Spinal cord (tissue), 10 donors: ENCODE data around the gene KCNMB4. TPM values are rescaled to one million over a fixed set of nuclear protein-coding genes. Genes with fewer than 3 reads are reported as not detected.

Experiments
- DNase-seq, 6 donors: peaks; one replicate each; pipeline versions ENCODE4 v3.0.0 to v3.0.0-alpha.2; 2013 to 2015; ENCODE audit warnings: low spot score in 6 of 6, low read depth in 4 of 6
- H3K27ac ChIP-seq: one replicate; pipeline ENCODE4 v1.5.1; 2013; ENCODE audit warnings: low read depth, low read length, control low read depth
- H3K27me3 ChIP-seq: one replicate; pipeline ENCODE4 v1.6.1; 2013; ENCODE audit warnings: low read length; ENCODE audit not compliant: control insufficient read depth, insufficient read depth
- H3K36me3 ChIP-seq: one replicate; pipeline ENCODE4 v1.6.1; 2013; ENCODE audit warnings: low read length; ENCODE audit not compliant: control insufficient read depth, insufficient read depth
- H3K4me1 ChIP-seq: one replicate; pipeline ENCODE4 v1.6.1; 2013; ENCODE audit warnings: low read length; ENCODE audit not compliant: control insufficient read depth, insufficient read depth
- H3K4me3 ChIP-seq: one replicate; pipeline ENCODE4 v1.5.1; 2013; ENCODE audit warnings: low read depth, low read length, control low read depth
- H3K9me3 ChIP-seq: one replicate; pipeline ENCODE4 v1.6.1; 2013; ENCODE audit warnings: low read length; ENCODE audit not compliant: control insufficient read depth, insufficient read depth
- WGBS: methylation state at CpG from one replicate; pipeline ENCODE4 v1.1.5; 2013; ENCODE audit warnings: missing lambda C conversion rate; ENCODE audit not compliant: insufficient coverage; 5-methylcytosine and 5-hydroxymethylcytosine counted together
- polyA plus RNA-seq, 2 donors: library from polyadenylated mRNA; unstranded; fragments of 120-200 nt; gene quantifications; one replicate each; pipeline ENCODE4 v1.2.1, GENCODE V29; 2013; ENCODE audit not compliant: insufficient read length in 2 of 2
- total RNA-seq, 2 donors: library from RNA; depleted of rRNA in 1 of 2; stranded (reverse); fragments of 120-200 nt in 1 of 2; fragments of >200 nt in 1 of 2; gene quantifications; one replicate each; pipeline versions ENCODE4 v1.2.3 to v1.2.4, GENCODE V29; 2013 to 2014
- donor health status: healthy.

The KCNMB4 gene
- total and polyA plus RNA-seq, 4 donors, result 14.0 to 42.1 (median 30.5) TPM

GRCh38 chr12:70338531-70338930 is 27.6 kb upstream of the KCNMB4 start:
- H3K36me3 ChIP-seq, result peaks cover 12% of the 10 kb centered on the region
- 100% methylated on average over 1 of the region's 2 CpGs for WGBS

GRCh38 chr12:70351076-70351475 is 15.0 kb upstream of the KCNMB4 start:
- Histone ChIP-seq H3K36me3 (peaks cover 4% of the 10 kb centered on the region), H3K4me3 (no peak overlapping the region), H3K27me3 (no peaks in the 10 kb centered on the region), H3K27ac (no peak overlapping the region), H3K9me3 (no peaks in the 10 kb centered on the region), H3K4me1 (no peaks in the 10 kb centered on the region)
- no peak for DNase-seq
- WGBS, result no CpG with 5 or more reads among the region's 2 CpGs

More at GRCh38 chr12:70338531-70338930, 27.6 kb upstream of the KCNMB4 start:
- no peak for DNase-seq
- Histone ChIP-seq H3K4me1 (no peaks in the 10 kb centered on the region), H3K27ac (no peak overlapping the region), H3K9me3 (no peaks in the 10 kb centered on the region), H3K4me3 (no peak overlapping the region), H3K27me3 (no peaks in the 10 kb centered on the region)

DNA sequence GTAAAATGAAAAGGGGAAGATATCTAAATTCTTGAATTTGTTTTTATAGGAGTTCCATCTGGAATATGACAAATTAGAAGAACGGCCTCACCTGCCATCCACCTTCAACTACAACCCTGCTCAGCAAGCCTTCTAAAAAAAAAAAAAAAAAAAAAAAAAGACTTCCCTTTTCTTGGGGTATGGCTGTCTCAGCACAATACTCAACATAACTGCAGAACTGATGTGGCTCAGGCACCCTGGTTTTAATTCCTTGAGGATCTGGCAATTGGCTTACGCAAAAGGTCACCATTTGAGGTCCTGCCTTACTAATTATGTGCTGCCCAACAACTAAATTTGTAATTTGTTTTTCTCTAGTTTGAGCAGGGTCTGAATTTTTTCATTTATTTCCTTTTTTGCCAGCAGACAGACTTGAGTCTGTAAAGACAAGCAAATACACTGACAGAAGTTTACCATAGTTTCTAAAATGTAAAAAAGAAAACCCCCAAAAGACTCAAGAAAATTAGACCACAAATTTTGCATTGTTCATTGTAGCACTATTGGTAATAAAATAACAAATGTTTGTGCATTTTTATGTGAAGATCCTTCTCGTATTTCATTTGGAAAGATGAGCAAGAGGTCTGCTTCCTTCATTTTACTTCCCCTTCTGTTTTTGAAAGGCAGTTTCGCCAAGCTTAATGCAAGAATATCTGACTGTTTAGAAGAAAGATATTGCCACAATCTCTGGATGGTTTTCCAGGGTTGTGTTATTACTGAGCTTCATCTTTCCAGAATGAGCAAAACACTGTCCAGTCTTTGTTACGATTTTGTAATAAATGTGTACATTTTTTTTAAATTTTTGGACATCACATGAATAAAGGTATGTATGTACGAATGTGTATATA is 12.1 kb upstream of the KCNMB4 start:
- H3K36me3 ChIP-seq, result no peaks in the 10 kb centered on the region
- no peaks in the 10 kb centered on the region for H3K4me1 ChIP-seq
- H3K27me3 ChIP-seq, result no peaks in the 10 kb centered on the region
- DNase-seq, result no peak
- no peaks in the 10 kb centered on the region for H3K9me3 ChIP-seq
- 75% methylated on average over 1 of the region's 6 CpGs for WGBS
- H3K4me3 ChIP-seq, result no peak overlapping the region
- H3K27ac ChIP-seq, result no peak overlapping the region

- H3K4me1 ChIP-seq, result no peaks in the 10 kb centered on the region
- H3K4me3 ChIP-seq, result no peak overlapping the region
- no CpG with 5 or more reads among the region's 3 CpGs for WGBS
- H3K36me3 ChIP-seq, result no peaks in the 10 kb centered on the region
- DNase-seq, result no peak
- no peaks in the 10 kb centered on the region for H3K9me3 ChIP-seq
- H3K27ac ChIP-seq, result no peak overlapping the region
- H3K27me3 ChIP-seq, result no peaks in the 10 kb centered on the region
Observed at GRCh38 chr12:70354787-70355186, 11.3 kb upstream of the KCNMB4 start.

- no peak overlapping the region for H3K27ac ChIP-seq
- no CpG with 5 or more reads among the region's 4 CpGs for WGBS
- H3K36me3 ChIP-seq, result no peaks in the 10 kb centered on the region
- H3K9me3 ChIP-seq, result no peaks in the 10 kb centered on the region
- no peak for DNase-seq
- H3K27me3 ChIP-seq, result no peaks in the 10 kb centered on the region
- H3K4me1 ChIP-seq, result no peaks in the 10 kb centered on the region
- H3K4me3 ChIP-seq, result no peak overlapping the region
Observed at GRCh38 chr12:70355972-70356371, 10.1 kb upstream of the KCNMB4 start.

GRCh38 chr12:70359458-70360197 is 6.5 kb upstream of the KCNMB4 start:
- H3K36me3 ChIP-seq, result no peaks in the 10 kb centered on the region
- H3K9me3 ChIP-seq, result no peaks in the 10 kb centered on the region
- DNase-seq, result no peak
- no peaks in the 10 kb centered on the region for H3K4me1 ChIP-seq
- H3K27ac ChIP-seq, result no peak overlapping the region
- no CpG with 5 or more reads among the region's 1 CpG for WGBS
- H3K4me3 ChIP-seq, result no peak overlapping the region
- H3K27me3 ChIP-seq, result peaks cover 7% of the 10 kb centered on the region

- Histone ChIP-seq H3K9me3 (no peaks in the 10 kb centered on the region), H3K27me3 (peaks cover 12% of the 10 kb centered on the region), H3K27ac (no peak overlapping the region), H3K4me1 (peaks cover 3% of the 10 kb centered on the region), H3K36me3 (no peaks in the 10 kb centered on the region), H3K4me3 (no peak overlapping the region)
- no peak for DNase-seq
Observed at GRCh38 chr12:70360218-70360617, 5.9 kb upstream of the KCNMB4 start.

GRCh38 chr12:70364695-70365397 is 1.2 kb upstream of the KCNMB4 start:
- no peak for DNase-seq

DNA sequence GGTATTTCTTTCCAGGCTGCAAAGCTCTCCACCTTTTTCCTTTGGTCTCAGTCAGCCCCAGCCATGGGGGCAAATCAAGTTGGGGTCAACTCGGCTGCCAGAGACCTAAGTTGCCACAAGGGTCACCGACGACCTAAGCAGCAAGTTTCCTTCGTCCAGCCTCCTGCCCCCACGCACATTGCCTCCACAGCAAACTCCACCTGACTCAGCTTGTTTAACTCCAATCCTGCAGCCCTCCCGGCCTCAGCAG is 767 bp upstream of the KCNMB4 start:
- H3K36me3 ChIP-seq, result no peaks in the 10 kb centered on the region
- H3K9me3 ChIP-seq, result no peaks in the 10 kb centered on the region
- peak overlapping the region; percentile 50 for H3K4me3 ChIP-seq
- H3K27me3 ChIP-seq, result peaks cover 15% of the 10 kb centered on the region
- 0% methylated on average over 6 of the region's 6 CpGs for WGBS
- peak in 1 of 6 donors; percentile 26 for DNase-seq
- H3K4me1 ChIP-seq, result peaks cover 17% of the 10 kb centered on the region
- H3K27ac ChIP-seq, result no peak overlapping the region

More at GRCh38 chr12:70364695-70365397, 1.2 kb upstream of the KCNMB4 start:
- no peak overlapping the region for H3K27ac ChIP-seq
- peak overlapping the region; percentile 50 for H3K4me3 ChIP-seq
- peaks cover 15% of the 10 kb centered on the region for H3K27me3 ChIP-seq
- no peaks in the 10 kb centered on the region for H3K9me3 ChIP-seq
- no peaks in the 10 kb centered on the region for H3K36me3 ChIP-seq
- WGBS, result 2% methylated on average over 9 of the region's 16 CpGs
- peaks cover 17% of the 10 kb centered on the region for H3K4me1 ChIP-seq
